ENCODE measurements around the gene SCYL3.

DNA sequence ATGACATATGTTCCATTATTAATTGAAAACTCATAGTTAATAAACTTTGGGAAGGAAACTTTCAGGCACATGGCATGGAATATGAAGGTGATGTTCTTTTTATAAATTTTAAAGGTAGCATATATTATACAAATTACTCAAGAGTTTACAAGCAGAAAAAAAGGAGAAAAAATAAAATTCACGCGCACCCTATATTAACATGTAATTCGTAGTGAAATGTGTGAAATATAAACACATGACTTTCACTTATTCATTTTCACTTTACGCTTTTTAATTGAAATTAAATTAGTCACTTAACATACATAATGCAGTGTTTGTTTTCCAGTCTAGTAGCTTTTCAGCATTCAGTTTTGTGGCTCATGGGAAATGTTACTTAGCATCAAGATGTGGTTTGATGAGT lies 27.4 kb upstream of the SCYL3 start:
- TF ChIP-seq, protein P1, sequence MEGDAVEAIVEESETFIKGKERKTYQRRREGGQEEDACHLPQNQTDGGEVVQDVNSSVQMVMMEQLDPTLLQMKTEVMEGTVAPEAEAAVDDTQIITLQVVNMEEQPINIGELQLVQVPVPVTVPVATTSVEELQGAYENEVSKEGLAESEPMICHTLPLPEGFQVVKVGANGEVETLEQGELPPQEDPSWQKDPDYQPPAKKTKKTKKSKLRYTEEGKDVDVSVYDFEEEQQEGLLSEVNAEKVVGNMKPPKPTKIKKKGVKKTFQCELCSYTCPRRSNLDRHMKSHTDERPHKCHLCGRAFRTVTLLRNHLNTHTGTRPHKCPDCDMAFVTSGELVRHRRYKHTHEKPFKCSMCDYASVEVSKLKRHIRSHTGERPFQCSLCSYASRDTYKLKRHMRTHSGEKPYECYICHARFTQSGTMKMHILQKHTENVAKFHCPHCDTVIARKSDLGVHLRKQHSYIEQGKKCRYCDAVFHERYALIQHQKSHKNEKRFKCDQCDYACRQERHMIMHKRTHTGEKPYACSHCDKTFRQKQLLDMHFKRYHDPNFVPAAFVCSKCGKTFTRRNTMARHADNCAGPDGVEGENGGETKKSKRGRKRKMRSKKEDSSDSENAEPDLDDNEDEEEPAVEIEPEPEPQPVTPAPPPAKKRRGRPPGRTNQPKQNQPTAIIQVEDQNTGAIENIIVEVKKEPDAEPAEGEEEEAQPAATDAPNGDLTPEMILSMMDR (IDR thresholded peaks at IDR 0.05): no peak
- no peak for TF ChIP-seq POLR2A (IDR thresholded peaks at IDR 0.05)
- TF ChIP-seq EP300 (IDR thresholded peaks at IDR 0.05): no peak
